ENCODE results near the gene PIP5K1B. TPM values are rescaled to one million over a fixed set of nuclear protein-coding genes. Genes with fewer than 3 reads are reported as not detected.

Gene PIP5K1B
- total RNA-seq, 1 donor from 2014 or later = 0.87 TPM

- peak; percentile 96 to 99 for DNase-seq (ENCODE audit: low spot score in 2 of 2, unreplicated experiment in 2 of 2)
- no peaks in the 10 kb centered on the region for H3K9me3 Mint-ChIP-seq
- H3K27ac Mint-ChIP-seq = no peak overlapping the region
- H3K4me3 Mint-ChIP-seq = no peak overlapping the region
- H3K27me3 Mint-ChIP-seq (ENCODE audit: low read depth) = peaks cover 2% of the 10 kb centered on the region
- no peaks in the 10 kb centered on the region for H3K36me3 Mint-ChIP-seq
- peaks cover 11% of the 10 kb centered on the region for H3K4me1 Mint-ChIP-seq
- TF ChIP-seq CTCF (IDR thresholded peaks at IDR 0.05; ENCODE audit: unreplicated experiment) = no peak
Observed at GRCh38 chr9:68779558-68780379, 74.7 kb downstream of the PIP5K1B start.

GRCh38 chr9:68780380-68780712, 75.3 kb downstream of the PIP5K1B start:
- Mint-ChIP-seq H3K27ac (no peak overlapping the region), H3K4me1 (peaks cover 9% of the 10 kb centered on the region), H3K4me3 (no peak overlapping the region), H3K36me3 (no peaks in the 10 kb centered on the region), H3K27me3 (ENCODE audit: low read depth) (no peaks in the 10 kb centered on the region), H3K9me3 (no peaks in the 10 kb centered on the region)
- DNase-seq (ENCODE audit: low spot score in 2 of 2, unreplicated experiment in 2 of 2) = no peak
- TF ChIP-seq CTCF (IDR thresholded peaks at IDR 0.05; ENCODE audit: unreplicated experiment) = no peak

- Mint-ChIP-seq H3K36me3 (no peaks in the 10 kb centered on the region), H3K9me3 (no peaks in the 10 kb centered on the region), H3K27ac (no peak overlapping the region), H3K27me3 (ENCODE audit: low read depth) (no peaks in the 10 kb centered on the region), H3K4me1 (peaks cover 7% of the 10 kb centered on the region), H3K4me3 (no peak overlapping the region)
- DNase-seq (ENCODE audit: low spot score in 2 of 2, unreplicated experiment in 2 of 2) = no peak
- TF ChIP-seq CTCF (IDR thresholded peaks at IDR 0.05; ENCODE audit: unreplicated experiment) = no peak
Observed at GRCh38 chr9:68780720-68781119, 75.7 kb downstream of the PIP5K1B start.

- Mint-ChIP-seq H3K9me3 (no peaks in the 10 kb centered on the region), H3K27ac (no peak overlapping the region), H3K4me1 (peaks cover 7% of the 10 kb centered on the region), H3K4me3 (peak overlapping the region; percentile 34), H3K27me3 (ENCODE audit: low read depth) (no peaks in the 10 kb centered on the region), H3K36me3 (no peaks in the 10 kb centered on the region)
- TF ChIP-seq CTCF (IDR thresholded peaks at IDR 0.05; ENCODE audit: unreplicated experiment) = no peak
- no peak for DNase-seq (ENCODE audit: low spot score in 2 of 2, unreplicated experiment in 2 of 2)
Observed at GRCh38 chr9:68781928-68782327, 76.9 kb downstream of the PIP5K1B start.

- H3K27ac Mint-ChIP-seq = no peak overlapping the region
- no peak for TF ChIP-seq CTCF (IDR thresholded peaks at IDR 0.05; ENCODE audit: unreplicated experiment)
- H3K9me3 Mint-ChIP-seq = no peaks in the 10 kb centered on the region
- no peak overlapping the region for H3K4me3 Mint-ChIP-seq
- H3K4me1 Mint-ChIP-seq = peaks cover 3% of the 10 kb centered on the region
- peaks cover 2% of the 10 kb centered on the region for H3K36me3 Mint-ChIP-seq
- H3K27me3 Mint-ChIP-seq (ENCODE audit: low read depth) = no peaks in the 10 kb centered on the region
- no peak for DNase-seq (ENCODE audit: low spot score in 2 of 2, unreplicated experiment in 2 of 2)
Observed at GRCh38 chr9:68782546-68782945, 77.5 kb downstream of the PIP5K1B start.

Data from mesothelial cell of epicardium (in vitro differentiated cells).